ENCODE results near the gene ILDR2.

ILDR2 gene

DNA sequence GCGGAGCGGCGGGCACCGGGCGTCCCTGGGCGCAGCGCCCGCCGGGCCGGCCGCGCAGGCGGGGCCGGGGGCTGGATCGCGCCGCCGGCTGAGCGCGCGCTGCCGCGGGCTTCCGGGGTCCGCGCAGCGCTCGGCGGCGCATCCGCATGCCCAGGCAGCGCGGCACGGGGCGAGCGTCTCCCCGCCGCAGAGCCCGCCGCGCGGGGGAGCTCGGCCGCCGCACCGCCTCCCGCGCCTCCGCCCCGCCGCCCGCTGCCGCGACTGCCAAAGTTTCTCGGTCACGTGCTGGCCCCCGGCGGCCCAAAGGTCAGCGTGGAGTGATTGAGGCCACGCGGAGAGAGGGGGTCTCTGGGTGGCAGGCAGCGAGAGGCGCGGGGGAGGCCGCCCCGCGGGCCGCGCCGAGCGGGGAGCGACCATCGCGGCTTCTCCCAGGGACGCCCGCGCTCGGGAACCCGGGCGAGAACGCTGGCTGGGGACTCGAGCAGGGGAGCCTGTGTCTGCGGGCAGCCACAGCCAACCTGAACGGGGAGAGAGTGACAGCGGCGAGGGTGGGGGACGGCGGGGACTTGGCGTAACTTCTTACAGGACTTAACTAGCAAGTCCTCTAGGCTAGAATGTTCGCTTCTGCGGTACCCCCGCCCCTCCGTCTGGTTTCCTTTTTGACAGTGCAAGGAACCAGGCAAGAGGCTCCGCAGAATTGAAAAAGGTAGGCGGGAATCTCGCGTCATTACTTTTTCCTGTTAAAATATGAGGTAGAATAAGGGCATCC, at the start of gene ILDR2:
ILDR2 (minus strand) TSS at position 180 of the 769 bp plus-strand sequence. CDS start 272 bp downstream, outside the sequence.
- DNase-seq (ENCODE audit: low read depth) = no peak

DNA sequence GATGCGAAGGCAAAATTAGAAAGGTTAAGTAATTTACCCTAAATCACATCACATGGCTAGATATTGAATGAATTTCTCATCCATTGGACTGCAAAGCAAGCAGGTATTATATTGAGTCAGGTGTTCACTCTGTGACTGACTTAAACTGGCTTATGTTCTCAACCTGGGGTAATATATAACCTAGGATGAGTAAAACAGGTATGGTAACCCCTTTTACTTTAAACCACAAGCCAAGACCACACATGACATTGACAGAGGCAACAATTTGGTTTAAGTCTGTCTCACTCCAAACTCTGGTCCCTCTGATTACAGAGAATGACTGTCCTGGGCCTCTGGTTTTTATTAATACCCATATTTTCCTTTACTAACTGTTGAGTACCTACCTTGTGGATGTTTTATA, 47.0 kb upstream of the ILDR2 start:
- no peak for DNase-seq (ENCODE audit: low read depth)

GRCh38 chr1:167016100-167016750, 40.9 kb upstream of the ILDR2 start:
- DNase-seq (ENCODE audit: low read depth) = no peak

DNA sequence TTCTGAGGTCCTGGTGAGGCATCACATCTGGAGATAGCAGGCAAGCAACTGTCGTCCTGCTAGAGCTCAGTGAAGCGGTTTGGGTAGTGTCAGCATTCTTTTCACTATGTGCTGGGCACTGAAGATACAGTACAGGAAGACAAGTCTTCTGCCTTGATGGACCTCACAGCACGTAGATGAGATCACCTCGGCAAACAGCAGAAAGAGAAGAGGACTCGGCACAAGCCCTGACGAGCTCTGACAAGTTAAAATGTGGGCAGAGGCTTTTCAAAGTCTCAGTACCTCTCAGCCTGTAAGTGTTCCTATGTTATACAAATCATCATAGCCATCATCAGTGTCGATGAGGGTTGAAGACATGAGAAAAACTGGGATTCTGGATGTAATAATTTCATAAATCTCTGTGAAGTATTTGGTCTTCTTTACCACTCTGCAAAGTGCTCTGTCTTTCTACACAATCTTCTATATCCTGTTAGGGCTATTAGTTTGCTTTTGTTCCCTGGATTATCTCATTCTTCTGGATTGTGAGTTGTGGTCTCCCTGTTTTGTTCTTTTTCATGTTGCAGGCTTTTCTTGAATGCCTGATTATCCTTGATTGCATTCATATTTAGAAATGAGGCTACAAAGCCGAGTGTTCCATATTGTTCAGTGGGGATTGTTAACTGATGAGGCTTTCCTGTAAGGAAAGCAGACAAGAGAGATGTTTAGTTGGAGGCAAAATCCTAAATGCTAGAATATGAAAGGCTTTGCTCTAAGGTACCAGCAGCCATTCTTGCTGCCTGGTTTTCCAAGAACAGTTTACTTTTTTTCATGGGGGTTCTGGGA, 38.0 kb upstream of the ILDR2 start:
- no peak for DNase-seq (ENCODE audit: low read depth)

GRCh38 chr1:167012570-167012969, 37.2 kb upstream of the ILDR2 start:
- DNase-seq (ENCODE audit: low read depth) = no peak

DNA sequence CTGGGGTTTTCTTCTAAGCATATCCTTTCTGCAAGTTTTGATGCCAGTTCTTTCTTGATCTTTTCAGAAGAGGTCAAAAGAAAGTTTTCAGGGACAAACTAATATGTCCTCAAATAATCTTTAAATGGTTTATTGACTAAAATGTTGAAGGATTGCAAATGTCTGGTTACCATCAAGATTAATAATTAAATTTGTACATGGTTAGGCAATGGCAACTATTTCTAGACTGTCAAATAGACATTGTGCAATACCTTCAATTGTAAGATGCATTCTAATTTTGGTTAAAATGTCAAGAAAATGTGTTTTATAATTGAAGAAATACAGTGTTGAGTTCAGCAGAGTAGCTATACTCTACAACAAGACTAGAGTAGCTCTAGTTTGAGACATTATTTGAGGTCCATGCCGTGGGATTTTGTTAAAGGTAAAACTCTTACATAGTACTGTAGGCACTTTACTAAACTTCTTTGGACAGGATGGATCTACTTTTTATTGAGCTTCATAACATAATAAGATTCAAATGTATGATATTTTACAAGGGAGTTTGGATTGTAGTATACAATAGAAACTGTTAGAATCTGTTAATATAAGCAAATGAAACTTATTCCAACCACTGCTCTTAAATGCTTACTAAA, 36.3 kb upstream of the ILDR2 start:
- DNase-seq (ENCODE audit: low read depth) = no peak

GRCh38 chr1:167003711-167004110, 28.4 kb upstream of the ILDR2 start:
- no peak for DNase-seq (ENCODE audit: low read depth)

DNA sequence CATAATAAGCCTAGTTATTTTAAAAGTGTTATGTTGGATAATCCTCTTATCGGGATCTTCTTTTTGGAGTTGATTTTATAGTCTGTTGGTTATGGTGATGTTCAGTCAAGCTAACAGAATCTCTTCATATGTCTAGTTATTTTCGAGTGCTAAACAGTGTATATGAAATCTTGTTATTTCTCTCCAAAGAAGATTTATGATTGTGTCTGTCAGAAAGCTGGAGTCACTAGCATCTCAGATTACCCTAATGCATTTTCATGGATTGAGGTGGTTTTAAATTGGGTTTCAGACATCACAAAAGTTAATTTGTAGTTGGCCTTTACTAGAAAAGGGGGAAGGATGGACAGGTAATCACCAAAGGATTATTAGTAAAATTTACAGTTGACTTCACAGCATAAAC, 27.0 kb upstream of the ILDR2 start:
- no peak for DNase-seq (ENCODE audit: low read depth)

- no peak for DNase-seq (ENCODE audit: low read depth)
Observed at GRCh38 chr1:167000546-167000945, 25.2 kb upstream of the ILDR2 start.

DNA sequence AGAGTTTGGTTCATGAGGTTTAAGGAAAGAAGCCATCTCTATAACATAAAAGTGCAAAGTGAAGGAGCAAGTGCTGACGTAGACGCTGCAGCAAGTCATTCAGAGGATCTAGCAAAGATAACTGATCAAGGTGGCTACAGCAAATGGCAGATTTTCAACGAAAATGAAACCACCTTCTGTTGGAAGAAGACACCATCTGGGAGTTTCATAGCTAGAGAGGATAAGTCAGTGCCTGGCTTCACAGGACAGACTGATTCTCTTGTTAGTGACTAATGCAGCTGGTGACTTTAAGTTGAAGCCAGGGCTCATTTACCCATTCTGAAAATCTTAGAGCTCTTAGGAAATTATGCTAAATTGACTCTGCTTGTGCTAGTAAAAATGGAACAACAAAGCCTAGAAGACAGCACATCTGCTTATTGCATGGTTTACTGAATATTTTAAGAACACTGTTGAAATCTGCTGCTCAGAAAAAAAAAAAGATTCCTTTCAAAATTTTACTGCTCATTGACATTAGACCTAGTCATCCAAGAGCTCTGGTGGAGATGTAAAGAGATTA, 24.2 kb upstream of the ILDR2 start:
- DNase-seq (ENCODE audit: low read depth) = no peak

GRCh38 chr1:166999075-166999474, 23.7 kb upstream of the ILDR2 start:
- DNase-seq (ENCODE audit: low read depth) = peak; percentile 3

GRCh38 chr1:166988974-166989515, 13.7 kb upstream of the ILDR2 start, which contains the start of gene MAEL:
TSS of gene MAEL (plus strand) at chr1:166989280. CDS start at chr1:166989353, 73 bp downstream.
- DNase-seq (ENCODE audit: low read depth) = no peak

DNA sequence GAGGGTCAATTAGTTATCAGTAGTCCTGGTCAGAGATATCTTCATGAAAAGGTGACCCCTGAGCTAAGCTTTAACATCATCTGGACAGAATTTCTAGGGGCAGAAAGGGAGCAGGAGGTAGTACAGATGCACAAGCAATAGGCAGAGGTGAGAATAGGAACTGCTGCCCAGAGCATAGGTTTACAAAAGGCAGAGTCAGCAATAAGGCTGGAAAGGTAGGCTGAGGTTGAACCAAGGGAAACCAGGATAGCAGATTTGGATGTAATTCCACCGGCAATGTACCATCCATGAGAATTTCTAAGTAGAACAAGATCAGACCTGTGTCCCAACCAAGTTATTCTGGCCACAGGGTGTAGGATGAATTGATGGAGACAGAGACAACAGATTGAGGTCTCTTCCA, 6.2 kb upstream of the ILDR2 start:
- DNase-seq (ENCODE audit: low read depth) = no peak

DNA sequence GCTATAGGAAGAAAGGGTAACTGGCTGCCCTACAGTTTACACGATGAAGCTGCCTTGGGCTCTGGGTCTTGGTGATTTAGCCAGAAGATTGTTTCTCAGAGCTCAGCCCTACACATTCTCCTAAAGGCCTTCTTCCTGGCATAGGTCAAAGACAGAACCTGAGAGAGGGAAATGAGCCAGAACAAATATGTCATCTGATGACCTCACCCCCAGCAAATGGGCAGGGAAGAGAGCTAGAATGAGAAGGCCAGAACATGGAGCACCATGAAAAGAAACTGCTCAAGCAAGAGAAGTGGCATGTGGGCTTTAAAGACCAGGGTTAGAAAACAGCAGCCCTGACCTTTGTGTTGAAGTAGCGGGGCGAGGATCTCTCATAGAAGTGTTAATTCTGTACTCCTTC, 5.5 kb upstream of the ILDR2 start:
- no peak for DNase-seq (ENCODE audit: low read depth)

DNA sequence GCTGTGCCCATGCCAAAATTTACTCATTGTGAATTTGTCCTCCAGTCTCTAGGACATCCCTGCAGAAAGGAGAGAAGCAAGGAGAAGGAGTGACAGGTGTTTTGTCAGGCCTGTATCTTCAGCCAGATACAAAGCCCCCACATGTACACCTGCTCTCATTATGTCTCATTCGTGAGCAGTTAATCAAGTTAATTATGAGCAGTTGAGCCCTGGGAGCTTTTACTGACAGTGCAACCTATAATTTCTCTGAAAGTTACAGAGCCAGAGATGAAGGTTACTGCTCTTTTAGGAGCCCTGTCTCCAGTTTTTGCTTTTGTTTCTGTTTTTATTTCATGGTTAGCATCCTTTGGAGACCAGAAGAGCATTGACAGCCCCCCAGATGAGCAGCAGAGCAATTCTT, 5.0 kb upstream of the ILDR2 start:
- no peak for DNase-seq (ENCODE audit: low read depth)

- DNase-seq (ENCODE audit: low read depth) = no peak
Observed at GRCh38 chr1:166978821-166979220, 3.5 kb upstream of the ILDR2 start.

DNA sequence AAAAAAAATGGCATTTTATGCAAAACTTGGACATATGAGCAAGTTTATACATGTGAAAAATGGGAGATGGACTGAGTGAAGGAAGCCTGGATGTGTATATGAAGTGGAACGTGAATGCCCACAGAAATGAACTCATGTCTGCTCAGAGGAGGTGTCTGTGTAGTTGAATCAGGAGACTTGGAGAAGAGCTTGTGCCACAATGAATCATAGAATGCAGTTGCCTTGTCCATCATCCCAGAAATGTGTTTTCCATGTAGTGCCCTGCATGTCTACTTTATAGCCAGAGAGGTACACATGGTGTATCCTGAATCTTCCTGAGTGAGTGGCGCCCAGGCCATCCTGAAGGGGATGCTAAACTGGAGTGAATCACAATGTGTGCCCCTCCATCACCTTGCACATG, 2.6 kb upstream of the ILDR2 start:
- DNase-seq (ENCODE audit: low read depth) = no peak

GRCh38 chr1:166974647-166975345, 544 bp downstream of the ILDR2 start:
- no peak for DNase-seq (ENCODE audit: low read depth)

GRCh38 chr1:166972826-166973225, 2.5 kb downstream of the ILDR2 start:
- DNase-seq (ENCODE audit: low read depth) = no peak

- no peak for DNase-seq (ENCODE audit: low read depth)
Observed at GRCh38 chr1:166972193-166972592, 3.1 kb downstream of the ILDR2 start.

GRCh38 chr1:166971252-166971651, 4.1 kb downstream of the ILDR2 start:
- no peak for DNase-seq (ENCODE audit: low read depth)

All from GM04503 (cell line).